ENCODE data around the gene CEP85. TPM values are rescaled to one million over a fixed set of nuclear protein-coding genes. Genes with fewer than 3 reads are reported as not detected.
A peak's percentile ranks its signal among the peaks of the same experiment; 100 is the strongest.

CEP85 gene
- total and polyA plus RNA-seq, 9 of the 15 experiments (the other 6 are each of a cell fraction or from before 2014, with no cell fraction given): 42.1 to 140 (median 92.6) TPM

DNA sequence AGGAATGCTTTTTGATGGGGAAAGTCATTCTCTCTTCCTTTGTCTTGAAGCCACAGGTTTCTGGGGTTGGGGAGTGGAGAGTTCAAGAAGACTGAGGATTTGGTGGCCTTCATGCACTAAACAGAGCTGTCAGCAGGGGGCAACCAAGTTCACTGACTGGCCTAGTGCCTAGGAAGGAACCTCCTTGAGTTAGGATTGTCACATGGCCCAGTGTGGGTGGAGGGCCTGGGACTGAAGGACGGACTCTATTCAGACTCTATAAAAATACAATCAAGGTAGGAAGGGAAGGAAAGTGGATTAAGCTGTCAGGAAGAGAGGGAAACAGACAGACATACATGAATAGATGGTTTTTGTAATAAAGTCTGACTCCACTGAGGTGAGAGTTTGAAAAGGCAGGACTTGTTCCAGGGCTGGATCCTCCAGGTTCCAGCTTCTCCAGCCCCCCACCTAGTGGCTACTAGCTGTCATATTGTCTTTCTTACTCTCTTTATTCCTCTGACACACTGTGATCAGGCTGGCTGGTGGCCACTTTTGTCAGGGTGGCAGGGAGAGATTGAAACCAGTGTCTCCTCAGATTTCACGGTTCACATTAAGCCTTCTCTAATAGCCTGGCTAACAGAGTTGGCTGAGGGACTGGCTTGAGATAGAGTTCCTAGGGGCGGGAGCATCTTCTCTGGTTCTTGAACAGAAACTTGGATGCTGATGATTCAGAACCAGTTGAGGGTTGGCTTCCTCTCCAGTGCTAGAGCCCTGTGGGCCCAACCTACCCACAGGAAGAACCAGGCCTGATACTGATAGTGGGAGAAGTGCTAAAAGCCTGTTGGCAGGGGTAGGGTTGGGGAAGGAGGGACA, 41.8 kb downstream of the CEP85 start (continued):
- TF ChIP-seq TEAD4 (IDR thresholded peaks at IDR 0.05; ENCODE audit: low read length): no peak; the same call in 1 of the 2 replicates
- no peak for TF ChIP-seq TEAD4 (CRISPR knock-in tag; IDR thresholded peaks at IDR 0.05; ENCODE audit: borderline replicate concordance)
- TF ChIP-seq POLR2AphosphoS5 (IDR thresholded peaks at IDR 0.05; ENCODE audit: control insufficient read depth, insufficient read depth, low read depth, low read length): 0 out of 2 replicates have a peak, but pooled peaks have one; percentile 30
- TF ChIP-seq, protein P1, sequence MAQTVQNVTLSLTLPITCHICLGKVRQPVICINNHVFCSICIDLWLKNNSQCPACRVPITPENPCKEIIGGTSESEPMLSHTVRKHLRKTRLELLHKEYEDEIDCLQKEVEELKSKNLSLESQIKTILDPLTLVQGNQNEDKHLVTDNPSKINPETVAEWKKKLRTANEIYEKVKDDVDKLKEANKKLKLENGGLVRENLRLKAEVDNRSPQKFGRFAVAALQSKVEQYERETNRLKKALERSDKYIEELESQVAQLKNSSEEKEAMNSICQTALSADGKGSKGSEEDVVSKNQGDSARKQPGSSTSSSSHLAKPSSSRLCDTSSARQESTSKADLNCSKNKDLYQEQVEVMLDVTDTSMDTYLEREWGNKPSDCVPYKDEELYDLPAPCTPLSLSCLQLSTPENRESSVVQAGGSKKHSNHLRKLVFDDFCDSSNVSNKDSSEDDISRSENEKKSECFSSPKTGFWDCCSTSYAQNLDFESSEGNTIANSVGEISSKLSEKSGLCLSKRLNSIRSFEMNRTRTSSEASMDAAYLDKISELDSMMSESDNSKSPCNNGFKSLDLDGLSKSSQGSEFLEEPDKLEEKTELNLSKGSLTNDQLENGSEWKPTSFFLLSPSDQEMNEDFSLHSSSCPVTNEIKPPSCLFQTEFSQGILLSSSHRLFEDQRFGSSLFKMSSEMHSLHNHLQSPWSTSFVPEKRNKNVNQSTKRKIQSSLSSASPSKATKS (CRISPR knock-in tag; IDR thresholded peaks at IDR 0.05): no peak
- peak; percentile 79; the same call in 1 of the 2 replicates for TF ChIP-seq SMARCA4 (IDR thresholded peaks at IDR 0.05)
- no peak for TF ChIP-seq KAT7 (CRISPR knock-in tag; IDR thresholded peaks at IDR 0.05; ENCODE audit: borderline replicate concordance)
- no peak for TF ChIP-seq ZNF444 (CRISPR knock-in tag; IDR thresholded peaks at IDR 0.05)
- no peak for TF ChIP-seq CREB3 (tag; conservative IDR thresholded peaks at IDR 0.05; ENCODE audit: low read depth)
- TF ChIP-seq ZBED1 (IDR thresholded peaks at IDR 0.05): 0 out of 2 replicates have a peak, but pooled peaks have one; percentile 40
- TF ChIP-seq ZNF217 (CRISPR knock-in tag; IDR thresholded peaks at IDR 0.05): no peak
- TF ChIP-seq ZNF23 (CRISPR knock-in tag; IDR thresholded peaks at IDR 0.05): no peak
- TF ChIP-seq ZNF57 (CRISPR knock-in tag; IDR thresholded peaks at IDR 0.05): no peak
- no peak for TF ChIP-seq ZNF253 (CRISPR knock-in tag; conservative IDR thresholded peaks at IDR 0.05)
- no peak for TF ChIP-seq PATZ1 (CRISPR knock-in tag; IDR thresholded peaks at IDR 0.05; ENCODE audit: borderline replicate concordance)
- no peak for TF ChIP-seq ZNF280B (CRISPR knock-in tag; IDR thresholded peaks at IDR 0.05)
- no peak for TF ChIP-seq DIDO1 (tag; IDR thresholded peaks at IDR 0.05; ENCODE audit: low read depth)
- TF ChIP-seq ZFP30 (CRISPR knock-in tag; IDR thresholded peaks at IDR 0.05; ENCODE audit: borderline replicate concordance): no peak

Data from K562 (cell line).